Measurements from ENCODE around the gene ZNF341.

DNA sequence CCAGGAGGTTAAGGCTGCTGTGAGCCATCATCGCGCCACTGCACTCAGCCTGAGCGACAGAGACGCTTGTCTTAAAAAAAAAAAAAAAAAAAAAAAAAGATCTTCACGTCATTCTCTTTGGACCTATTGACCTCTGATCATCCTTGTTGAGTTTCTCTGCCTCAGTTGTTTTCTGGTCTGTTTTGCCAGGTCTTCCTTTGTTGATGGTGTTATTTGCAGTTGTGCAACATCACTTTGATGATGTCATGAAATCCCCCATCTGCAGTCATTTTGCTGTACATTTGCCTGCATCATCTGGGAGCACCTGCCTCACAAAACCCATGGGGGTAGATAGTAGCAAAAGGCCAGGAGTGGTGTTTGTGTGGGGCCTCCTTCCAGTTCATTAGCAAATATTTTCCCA is 40.1 kb downstream of the ZNF341 start:
- TF ChIP-seq, protein P1, sequence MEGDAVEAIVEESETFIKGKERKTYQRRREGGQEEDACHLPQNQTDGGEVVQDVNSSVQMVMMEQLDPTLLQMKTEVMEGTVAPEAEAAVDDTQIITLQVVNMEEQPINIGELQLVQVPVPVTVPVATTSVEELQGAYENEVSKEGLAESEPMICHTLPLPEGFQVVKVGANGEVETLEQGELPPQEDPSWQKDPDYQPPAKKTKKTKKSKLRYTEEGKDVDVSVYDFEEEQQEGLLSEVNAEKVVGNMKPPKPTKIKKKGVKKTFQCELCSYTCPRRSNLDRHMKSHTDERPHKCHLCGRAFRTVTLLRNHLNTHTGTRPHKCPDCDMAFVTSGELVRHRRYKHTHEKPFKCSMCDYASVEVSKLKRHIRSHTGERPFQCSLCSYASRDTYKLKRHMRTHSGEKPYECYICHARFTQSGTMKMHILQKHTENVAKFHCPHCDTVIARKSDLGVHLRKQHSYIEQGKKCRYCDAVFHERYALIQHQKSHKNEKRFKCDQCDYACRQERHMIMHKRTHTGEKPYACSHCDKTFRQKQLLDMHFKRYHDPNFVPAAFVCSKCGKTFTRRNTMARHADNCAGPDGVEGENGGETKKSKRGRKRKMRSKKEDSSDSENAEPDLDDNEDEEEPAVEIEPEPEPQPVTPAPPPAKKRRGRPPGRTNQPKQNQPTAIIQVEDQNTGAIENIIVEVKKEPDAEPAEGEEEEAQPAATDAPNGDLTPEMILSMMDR (IDR thresholded peaks at IDR 0.05): no peak
- no peak for TF ChIP-seq POLR2A (IDR thresholded peaks at IDR 0.05)
- TF ChIP-seq POLR2AphosphoS5 (IDR thresholded peaks at IDR 0.05; ENCODE audit: insufficient read depth in 1 of 2, low read depth in 1 of 2): no peak
